KBM-7 (cell line): Measurements from ENCODE around the gene TMEM238.
A peak's percentile ranks its signal among the peaks of the same experiment; 100 is the strongest.
"Not testable (repeated sequence)": the region's sequence is repeated elsewhere in the genome, so short reads cannot be mapped to it uniquely, and the experiment has no call there.

Experiments
- DNase-seq: peaks from one replicate; pipeline ENCODE4 v3.0.0-alpha.2; 2015
- in situ Hi-C: fragments of 300-500 bp; cut with MboI; formaldehyde crosslinking; loops from 2 replicates; pipeline ENCODE4 v1.14.3; 2020; ENCODE audit warnings: low sequenced_read_pairs, low pct_unique_long_range_greater_than_20kb, mixed read lengths

TMEM238 gene, protein sequence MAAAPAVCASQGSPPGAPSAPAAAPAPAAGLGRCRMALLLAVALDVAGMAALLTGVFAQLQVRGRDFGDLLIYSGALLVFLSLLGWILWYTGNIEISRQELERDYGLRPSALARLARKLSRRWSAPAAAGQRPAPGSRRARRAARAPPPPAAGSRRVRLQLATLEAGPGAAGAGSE

DNA sequence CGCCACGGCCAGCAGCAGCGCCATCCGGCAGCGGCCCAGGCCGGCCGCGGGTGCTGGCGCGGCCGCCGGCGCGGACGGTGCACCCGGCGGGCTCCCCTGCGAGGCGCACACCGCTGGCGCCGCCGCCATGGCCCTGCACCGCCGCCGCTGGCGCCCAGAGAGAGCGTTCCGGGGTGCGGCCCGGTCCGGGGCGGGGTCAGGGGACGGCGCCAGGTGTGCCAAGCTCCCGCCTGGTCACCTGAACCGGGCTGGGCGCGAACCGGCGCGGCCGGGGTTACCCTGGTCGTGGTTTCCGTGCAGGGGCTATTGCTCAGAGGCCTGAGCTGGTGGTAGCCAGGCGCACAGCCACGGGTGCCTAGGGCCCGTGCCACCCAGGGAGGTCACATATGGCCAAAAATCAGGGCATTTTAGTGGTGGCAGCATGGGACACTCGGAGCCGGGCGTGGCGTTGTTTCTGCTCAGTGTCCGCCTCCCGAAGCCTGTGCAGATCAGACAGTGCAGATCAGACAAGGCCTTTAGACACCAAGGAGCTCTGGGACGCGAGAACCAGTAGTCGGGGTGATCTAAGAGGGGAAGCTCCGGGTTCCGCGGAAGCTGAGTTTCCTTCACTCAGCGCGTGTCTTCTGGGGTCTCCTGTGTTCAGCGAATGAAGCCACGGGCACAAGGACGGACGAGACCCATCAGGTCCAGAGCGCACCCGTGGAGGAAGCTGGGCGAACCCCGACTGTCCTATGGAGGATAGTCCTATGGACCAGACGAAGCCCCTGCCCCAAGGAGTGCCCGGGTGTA, at the start of gene TMEM238:
Gene TMEM238 (minus strand): TSS at position 162 of the 789 bp plus-strand sequence. CDS start 33 bp downstream, at position 129.
- in situ Hi-C loops: no loop called here
- no peak for DNase-seq

DNA sequence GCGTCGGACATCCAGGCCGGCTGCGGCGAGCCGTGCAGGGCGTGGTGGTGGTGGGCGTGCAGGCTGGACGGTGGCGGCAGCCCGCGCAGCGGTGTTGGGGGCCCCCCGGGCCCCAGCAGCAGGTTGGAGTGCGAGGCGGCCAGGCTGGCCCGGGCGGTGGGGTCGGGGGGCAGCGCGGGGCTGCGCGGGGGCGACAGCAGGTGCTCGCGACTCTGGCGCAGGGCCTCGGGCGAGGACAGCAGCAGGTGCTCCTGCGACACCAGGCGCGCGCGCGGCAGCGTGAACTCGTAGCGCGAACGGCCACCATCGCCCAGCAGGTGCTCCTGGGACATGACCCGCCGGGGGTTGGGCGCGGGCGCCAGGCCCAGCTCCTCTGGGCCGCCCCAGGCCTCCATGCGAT, 49.2 kb upstream of the TMEM238 start:
- DNase-seq: no peak
- in situ Hi-C loops: no loop called here

DNA sequence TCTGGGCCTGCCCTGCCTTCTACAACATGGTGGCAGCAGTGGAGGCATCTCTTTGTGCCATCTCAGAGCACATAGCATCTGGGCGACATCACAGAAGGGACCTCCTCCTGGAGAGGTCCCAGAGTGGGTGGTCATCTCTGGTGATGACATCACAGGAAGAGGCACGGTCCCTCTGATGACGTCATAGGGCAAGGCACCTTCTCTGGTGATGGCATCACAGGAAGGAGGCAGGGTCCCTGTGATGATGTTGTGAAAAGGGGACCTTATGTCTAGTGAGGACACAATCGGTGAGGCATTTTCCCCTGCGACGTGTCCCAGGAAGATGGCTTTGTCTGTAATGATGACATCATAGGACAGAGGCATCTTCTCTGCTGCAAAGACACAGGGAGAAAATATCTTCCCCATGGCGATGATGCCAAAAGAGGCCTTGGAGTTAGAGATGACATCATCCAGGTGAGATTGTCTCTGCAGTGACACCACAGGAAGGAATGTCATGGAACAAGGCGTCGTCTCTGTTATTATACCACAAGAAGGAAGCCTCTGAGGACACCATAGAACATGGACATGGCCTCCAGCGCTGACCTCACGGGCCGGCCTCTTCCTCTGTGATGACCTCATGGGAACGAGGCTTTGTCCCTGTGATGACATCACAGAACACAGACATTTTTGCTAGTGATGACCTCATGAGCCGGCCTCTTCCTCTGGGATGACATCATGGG, 48.3 kb upstream of the TMEM238 start:
- in situ Hi-C loops: no loop called here
- no peak for DNase-seq

DNA sequence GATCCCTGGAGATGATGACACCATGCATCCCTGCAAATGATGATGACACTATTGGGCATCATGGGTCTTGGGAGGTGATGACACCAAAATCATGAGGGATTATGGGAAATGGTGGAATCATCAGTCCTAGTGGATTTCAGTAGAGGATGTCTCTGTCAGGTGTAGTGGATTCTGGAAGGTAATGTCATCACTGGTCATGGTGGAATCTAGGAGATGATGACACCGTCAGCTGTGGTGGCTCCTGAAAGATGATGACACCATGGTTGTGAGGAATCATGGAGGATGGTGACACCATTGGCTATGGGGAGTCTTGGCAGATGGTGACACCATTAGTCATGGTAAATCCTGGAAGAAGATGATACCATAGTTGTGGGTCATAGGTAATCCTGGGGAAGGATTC, 47.1 kb upstream of the TMEM238 start:
- no peak for DNase-seq
- in situ Hi-C loops: no loop called here

DNA sequence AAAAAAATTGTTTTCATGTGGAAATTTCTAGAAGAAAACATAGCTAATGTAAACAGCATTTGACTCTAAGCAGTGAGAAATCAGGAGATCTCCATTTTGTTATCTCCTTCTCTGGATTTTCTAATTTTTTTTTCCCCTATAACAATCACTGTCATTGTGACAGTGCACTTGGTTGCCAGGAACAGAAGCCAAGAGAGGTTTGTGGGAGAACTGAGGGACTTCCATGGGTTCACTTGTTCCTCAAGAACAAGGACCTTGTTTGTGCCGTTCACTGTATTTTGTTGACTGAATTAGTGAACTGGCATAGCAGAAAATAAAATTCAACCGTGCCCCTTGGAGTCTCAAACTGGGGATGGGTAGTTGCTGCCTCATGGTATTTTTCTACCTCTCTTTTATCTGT, 42.0 kb upstream of the TMEM238 start:
- in situ Hi-C loops: no loop called here
- no peak for DNase-seq

DNA sequence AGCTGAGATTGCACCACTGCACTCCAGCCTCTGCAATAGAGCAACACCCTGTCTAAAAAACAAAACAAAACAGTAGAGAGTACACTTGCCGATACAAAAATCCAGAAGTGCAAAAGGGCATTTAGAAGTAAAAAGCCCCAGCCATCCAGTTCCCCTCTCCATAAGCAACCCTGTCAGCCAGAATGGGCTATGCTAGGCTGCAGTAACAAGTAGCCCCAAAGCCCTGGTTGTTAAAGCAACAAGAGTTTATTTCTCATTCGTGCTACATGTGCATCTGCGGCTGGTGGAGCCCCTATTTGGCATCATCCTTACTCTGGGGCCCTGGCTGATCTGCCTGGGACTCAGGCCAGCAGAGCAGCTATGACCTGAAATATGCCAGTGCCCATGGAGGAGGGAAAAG, 40.4 kb upstream of the TMEM238 start:
- in situ Hi-C loops: no loop called here
- no peak for DNase-seq

DNA sequence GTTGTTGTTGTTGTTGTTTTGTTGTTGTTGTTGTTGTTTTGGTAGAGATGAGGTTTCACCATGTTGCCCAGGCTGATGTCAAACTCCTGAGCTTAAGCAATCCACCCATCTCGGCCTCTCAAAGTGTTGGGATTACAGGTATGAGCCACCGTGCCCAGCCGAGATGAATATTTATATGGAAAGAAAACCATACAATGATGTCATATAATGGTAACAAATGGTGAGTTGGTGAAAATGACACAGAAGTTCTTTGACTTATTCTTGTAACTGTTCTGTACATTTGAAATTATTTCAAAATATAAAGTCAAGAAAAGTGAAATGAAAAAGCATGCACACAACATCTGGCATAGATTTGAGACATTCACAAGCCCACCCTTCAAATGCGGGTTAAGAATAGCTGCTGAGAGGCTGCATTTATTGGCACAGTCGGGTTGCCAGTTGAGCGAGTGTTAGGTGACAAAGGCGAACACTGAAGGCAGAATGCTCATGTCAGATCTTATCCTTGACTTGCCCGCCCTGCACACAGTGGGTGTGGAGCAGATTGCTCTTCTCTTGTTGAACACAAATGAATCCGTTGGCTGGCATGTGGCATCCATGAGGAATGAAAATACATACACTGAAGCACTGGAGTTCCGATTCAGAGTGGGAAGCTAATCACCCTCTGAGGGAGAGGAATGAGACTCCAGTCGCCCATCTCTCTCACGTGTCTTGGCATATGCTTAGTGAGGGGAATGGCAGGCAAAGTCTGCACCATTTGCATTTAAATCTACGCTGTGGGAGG, 39.3 kb upstream of the TMEM238 start:
- DNase-seq: no peak
- in situ Hi-C loops: no loop called here

DNA sequence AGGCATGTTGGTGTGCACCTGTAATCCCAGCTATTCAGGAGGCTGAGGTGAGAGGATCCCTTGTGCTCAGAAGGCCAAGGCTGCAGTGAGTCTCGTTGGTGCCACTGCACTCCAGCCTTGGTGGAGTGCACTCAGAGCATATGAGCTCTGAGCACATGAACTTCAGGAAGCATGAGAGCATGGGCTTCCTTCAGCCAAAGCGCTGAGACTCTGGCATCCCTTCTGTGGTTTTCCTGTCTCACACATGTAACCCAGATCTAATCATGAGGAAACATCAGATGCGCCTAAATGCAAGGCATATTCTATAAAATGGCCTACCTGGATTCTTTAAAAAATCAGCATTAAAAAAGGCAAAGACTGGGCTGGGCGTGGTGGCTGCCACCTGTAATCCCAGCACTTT, 37.2 kb upstream of the TMEM238 start:
- in situ Hi-C loops: not testable (repeated sequence)
- peak; percentile 70 for DNase-seq

DNA sequence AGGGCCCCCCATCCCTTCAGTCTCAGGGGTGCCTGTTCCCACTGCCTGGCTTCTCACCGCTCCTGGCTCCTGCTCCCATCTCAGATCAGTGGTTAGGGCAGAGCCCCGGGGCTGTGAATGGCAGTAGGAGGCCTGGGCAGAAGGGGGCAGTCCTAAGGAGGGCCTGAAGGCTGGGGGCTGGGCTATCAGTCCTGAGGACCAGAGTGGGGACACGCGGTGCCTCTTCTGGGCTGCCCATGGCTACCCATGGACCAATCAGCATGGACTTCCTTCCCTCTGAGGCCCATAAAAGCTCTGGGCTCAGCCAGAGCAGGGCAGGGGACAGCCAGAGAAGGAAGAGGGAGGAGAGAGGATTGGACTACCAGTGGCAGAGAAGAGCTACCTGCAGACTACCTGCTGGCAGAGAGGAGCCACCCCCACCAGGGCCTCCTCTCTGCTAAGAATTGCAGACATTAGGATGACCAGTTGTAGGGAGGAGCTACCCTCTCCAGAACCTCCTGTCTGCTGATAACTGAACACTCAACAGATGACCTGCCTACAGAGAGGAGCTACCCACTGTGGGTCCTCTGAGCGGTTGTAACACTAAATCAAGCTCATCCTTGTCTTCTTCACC, 35.6 kb upstream of the TMEM238 start:
- DNase-seq: no peak
- in situ Hi-C loops: no loop called here

DNA sequence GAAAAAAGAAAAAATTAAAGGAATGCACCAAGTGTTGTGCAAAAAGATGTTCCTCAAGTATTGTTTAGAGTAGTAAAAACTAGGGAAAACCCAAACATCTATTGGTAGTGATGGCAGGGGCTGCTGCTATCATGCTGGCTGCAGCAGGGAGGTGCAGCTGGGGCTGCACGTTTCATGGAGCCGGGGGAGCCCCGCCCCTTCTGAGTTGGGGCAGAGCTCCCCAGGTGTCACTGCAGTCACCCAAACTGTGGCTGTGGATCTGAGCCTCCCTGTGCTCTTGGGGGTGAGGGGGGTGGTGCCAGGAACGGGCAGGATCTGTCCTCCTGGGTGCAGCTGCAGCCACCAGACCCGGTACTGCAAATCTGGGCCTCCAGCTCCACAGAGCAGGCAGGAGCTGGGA, 35.0 kb upstream of the TMEM238 start:
- in situ Hi-C loops: no loop called here
- no peak for DNase-seq

DNA sequence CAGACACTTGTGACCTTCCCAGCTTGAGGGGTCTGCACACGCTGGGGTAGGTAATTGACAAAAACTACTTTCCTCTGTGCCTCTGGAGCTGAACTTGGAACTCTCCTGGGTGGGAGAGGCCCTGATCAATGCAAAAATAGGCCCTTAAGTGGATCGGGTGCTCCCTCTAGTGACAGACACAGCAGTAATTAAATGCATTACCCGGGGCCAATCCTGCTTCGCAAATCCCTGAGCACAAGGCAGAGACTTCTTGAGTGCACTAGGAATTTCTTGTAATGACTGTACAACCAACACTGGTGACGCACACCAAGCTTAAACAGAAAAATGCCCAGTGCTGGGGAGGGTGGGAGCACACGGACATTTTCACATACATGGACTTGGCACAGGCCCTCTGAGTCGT, 34.1 kb upstream of the TMEM238 start:
- in situ Hi-C loops: no loop called here

DNA sequence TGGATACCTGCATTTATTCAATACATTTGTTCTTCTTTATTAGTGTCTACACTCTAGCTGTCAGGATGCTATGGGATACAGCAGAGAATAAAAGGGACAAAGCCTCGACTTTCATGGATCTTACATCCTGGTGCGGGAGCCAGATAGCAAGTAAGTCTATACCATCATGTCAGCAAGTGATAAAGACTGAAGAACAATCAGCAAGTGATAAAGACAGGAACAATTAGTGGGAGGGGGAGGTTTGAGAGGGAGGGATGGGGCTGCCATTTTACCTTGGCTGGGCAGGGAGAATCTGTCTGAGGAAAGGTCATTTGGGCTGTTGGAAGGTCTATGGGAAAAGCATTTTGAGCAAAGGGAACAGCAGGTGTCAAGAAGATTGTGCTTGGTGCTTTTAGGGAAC, 26.1 kb upstream of the TMEM238 start:
- in situ Hi-C loops: no loop called here
- no peak for DNase-seq

More for the DNA sequence above, 34.1 kb upstream of the TMEM238 start:
- peak; percentile 78 for DNase-seq

DNA sequence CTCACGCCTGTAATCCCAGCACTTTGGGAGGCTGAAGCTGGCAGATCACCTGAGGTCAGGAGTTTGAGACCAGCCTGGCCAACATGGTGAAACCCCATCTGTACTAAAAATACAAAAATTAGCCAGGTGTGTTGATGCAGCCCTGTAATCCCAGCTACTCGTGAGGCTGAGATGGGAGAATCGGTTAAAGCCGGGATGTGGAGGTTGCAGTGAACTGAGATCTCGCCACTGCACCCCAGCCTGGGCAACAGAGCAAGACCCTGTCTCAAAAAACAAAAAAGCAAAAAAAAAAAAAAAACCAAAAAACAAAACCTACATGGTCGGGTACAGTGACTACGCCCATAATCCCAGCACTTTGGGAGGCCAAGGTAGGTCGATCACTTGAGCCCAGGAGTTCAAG, 25.1 kb upstream of the TMEM238 start:
- DNase-seq, in situ Hi-C loops: not testable (repeated sequence)

DNA sequence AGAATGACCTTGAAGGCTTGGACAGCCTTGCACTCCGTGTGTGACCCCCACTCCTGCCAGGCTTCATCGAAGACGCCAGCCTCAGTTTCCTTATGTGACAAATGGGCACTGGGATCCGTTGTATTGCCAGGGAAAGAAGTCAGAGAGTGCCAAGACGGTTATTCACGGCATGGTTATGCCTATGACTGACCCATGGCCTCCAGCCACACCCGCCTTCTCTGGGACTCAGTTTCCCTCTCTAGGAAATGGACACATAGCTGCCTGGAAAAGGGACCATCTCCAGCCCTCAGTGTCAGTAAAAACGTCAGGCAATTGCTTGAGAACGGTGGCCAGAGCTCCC, 24.4 kb upstream of the TMEM238 start:
- DNase-seq: no peak
- in situ Hi-C loops: no loop called here

DNA sequence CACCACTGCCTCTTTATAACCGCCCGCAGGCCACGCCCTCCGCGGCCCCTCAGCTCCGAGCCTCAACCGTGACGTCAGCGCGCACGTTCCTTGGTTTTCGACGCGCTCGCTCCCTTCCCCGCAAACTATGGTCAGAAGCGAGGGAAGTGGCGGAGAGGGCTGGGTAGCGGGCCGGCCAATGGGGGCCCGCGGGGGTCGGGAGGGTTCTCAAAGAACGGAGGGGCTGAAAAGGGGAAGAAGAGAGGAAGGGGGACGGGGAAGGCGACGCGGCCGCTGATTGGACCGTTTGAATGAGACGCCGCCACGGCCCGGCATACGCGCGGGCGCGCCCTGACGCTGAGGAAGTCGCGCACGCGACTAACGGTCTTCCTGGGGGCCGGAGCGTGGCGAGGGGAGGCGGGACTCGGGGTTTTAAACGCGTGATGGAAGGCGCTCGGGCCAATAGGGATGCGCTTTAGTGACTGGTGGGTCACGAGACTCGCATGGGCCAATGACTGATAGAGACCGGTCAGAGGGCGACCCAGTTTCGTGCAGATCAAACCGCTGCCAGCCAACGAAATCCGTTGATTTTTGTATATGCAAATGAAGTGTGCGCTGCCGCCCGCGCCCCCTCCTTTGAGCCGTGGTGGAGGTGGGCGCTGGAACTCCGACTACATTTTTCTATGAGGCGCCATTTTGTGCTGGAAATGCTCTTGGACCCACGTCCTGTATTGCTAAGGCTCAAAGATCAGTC, 23.9 kb upstream of the TMEM238 start:
- in situ Hi-C loops: no loop called here
- DNase-seq: peak; percentile 99

DNA sequence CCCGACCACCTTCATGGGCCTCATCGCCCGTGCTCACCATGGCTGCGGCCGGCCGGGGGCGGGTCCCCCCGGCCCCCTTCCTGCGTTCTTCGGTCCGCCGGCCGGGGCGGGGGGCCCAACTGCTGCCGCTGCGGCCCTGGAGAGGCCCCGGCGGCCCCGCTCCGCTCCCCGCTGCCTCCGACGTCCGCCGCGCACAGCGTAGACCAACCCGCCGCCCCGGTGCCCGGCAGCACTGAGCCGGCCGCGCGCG, 23.4 kb upstream of the TMEM238 start, which contains the start of gene UBE2S:
Gene UBE2S (minus strand): TSS at position 239 of the 250 bp plus-strand sequence. CDS start 199 bp downstream, at position 40.
- DNase-seq, in situ Hi-C loops: not testable (repeated sequence)

DNA sequence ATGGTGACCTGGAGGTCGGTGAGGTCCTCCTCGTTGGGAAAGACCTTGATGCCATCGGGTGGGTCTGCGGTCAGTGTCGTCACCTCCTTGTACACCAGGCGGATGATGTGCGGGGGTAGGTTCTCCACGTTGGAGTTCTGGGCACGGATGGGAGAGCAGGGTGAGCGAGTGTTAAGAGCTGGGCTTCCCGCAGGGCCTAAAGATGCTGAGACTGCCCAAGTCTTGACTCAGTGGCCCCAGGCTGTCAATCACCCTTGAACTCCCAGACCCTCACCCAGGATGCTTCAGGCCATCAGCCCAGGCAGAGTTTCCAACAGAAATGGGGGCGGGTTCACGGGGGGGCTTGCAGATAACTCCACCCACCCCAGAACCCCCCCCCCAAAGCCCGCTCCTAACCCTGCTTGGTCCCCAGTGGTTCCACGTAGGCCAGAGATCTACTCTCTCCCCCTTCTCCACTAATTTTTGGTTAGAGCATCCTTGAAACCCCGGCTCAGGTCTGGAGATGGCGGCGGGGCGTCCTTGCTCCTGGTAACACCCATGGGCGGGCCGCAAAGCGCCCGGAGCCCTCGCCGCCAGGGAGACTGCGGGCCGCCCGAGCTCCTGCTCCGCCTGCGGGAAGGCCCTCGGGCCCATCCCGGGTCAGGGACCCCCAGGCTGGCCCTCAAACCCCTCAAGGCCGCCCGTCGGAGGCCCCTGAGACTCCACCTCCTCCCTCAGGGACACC, 22.9 kb upstream of the TMEM238 start:
- no peak for DNase-seq
- in situ Hi-C loops: no loop called here
